ENCODE results near the gene ZNF319. TPM values are rescaled to one million over a fixed set of nuclear protein-coding genes. Genes with fewer than 3 reads are reported as not detected.

The ZNF319 gene
- polyA plus RNA-seq, 1 donor from 2014 or later = 7.0 TPM

GRCh38 chr16:57966986-57967385 lies 33.5 kb downstream of the ZNF319 start:
- Histone ChIP-seq H3K36me3 (ENCODE audit: insufficient read depth, low read length) (no peaks in the 10 kb centered on the region), H3K9me3 (ENCODE audit: low read length) (no peaks in the 10 kb centered on the region), H3F3A (ENCODE audit: insufficient read depth, low read length, poor library complexity, severe bottlenecking) (no peaks in the 10 kb centered on the region), H3K9ac (ENCODE audit: low read length) (no peak overlapping the region), H3K4me2 (ENCODE audit: low read length) (no peak overlapping the region), H4K20me1 (ENCODE audit: insufficient read depth) (no peaks in the 10 kb centered on the region), H3K27ac (ENCODE audit: low read length) (no peak overlapping the region), H3K79me2 (replicated peaks; ENCODE audit: insufficient read depth, low read length) (no peaks in the 10 kb centered on the region), H3K27me3 (ENCODE audit: insufficient read depth, low read depth, low read length) (no peaks in the 10 kb centered on the region), H3K9me2 (ENCODE audit: insufficient read depth, low read length) (no peaks in the 10 kb centered on the region), H3K4me3 (ENCODE audit: low read length) (no peak overlapping the region), H2AFZ (ENCODE audit: low read depth, low read length) (no peak overlapping the region)
- TF ChIP-seq SMC3 (conservative IDR thresholded peaks at IDR 0.05; ENCODE audit: poor library complexity) (no peak), TAF1 (IDR thresholded peaks at IDR 0.05; ENCODE audit: low read depth) (no peak), EZH2 (IDR thresholded peaks at IDR 0.05; ENCODE audit: borderline replicate concordance, insufficient read depth, low read length, poor library complexity, severe bottlenecking) (no peak), RAD21 (conservative IDR thresholded peaks at IDR 0.05) (no peak), EP300 (conservative IDR thresholded peaks at IDR 0.05; ENCODE audit: poor library complexity, severe bottlenecking) (no peak), POLR2AphosphoS5 (IDR thresholded peaks at IDR 0.05) (no peak), MXI1 (conservative IDR thresholded peaks at IDR 0.05; ENCODE audit: poor library complexity, severe bottlenecking) (no peak)
- TF ChIP-seq, protein P1, sequence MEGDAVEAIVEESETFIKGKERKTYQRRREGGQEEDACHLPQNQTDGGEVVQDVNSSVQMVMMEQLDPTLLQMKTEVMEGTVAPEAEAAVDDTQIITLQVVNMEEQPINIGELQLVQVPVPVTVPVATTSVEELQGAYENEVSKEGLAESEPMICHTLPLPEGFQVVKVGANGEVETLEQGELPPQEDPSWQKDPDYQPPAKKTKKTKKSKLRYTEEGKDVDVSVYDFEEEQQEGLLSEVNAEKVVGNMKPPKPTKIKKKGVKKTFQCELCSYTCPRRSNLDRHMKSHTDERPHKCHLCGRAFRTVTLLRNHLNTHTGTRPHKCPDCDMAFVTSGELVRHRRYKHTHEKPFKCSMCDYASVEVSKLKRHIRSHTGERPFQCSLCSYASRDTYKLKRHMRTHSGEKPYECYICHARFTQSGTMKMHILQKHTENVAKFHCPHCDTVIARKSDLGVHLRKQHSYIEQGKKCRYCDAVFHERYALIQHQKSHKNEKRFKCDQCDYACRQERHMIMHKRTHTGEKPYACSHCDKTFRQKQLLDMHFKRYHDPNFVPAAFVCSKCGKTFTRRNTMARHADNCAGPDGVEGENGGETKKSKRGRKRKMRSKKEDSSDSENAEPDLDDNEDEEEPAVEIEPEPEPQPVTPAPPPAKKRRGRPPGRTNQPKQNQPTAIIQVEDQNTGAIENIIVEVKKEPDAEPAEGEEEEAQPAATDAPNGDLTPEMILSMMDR (IDR thresholded peaks at IDR 0.05; ENCODE audit: poor library complexity, severe bottlenecking) = no peak
- TF ChIP-seq, protein P2, sequence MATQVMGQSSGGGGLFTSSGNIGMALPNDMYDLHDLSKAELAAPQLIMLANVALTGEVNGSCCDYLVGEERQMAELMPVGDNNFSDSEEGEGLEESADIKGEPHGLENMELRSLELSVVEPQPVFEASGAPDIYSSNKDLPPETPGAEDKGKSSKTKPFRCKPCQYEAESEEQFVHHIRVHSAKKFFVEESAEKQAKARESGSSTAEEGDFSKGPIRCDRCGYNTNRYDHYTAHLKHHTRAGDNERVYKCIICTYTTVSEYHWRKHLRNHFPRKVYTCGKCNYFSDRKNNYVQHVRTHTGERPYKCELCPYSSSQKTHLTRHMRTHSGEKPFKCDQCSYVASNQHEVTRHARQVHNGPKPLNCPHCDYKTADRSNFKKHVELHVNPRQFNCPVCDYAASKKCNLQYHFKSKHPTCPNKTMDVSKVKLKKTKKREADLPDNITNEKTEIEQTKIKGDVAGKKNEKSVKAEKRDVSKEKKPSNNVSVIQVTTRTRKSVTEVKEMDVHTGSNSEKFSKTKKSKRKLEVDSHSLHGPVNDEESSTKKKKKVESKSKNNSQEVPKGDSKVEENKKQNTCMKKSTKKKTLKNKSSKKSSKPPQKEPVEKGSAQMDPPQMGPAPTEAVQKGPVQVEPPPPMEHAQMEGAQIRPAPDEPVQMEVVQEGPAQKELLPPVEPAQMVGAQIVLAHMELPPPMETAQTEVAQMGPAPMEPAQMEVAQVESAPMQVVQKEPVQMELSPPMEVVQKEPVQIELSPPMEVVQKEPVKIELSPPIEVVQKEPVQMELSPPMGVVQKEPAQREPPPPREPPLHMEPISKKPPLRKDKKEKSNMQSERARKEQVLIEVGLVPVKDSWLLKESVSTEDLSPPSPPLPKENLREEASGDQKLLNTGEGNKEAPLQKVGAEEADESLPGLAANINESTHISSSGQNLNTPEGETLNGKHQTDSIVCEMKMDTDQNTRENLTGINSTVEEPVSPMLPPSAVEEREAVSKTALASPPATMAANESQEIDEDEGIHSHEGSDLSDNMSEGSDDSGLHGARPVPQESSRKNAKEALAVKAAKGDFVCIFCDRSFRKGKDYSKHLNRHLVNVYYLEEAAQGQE (IDR thresholded peaks at IDR 0.05; ENCODE audit: borderline replicate concordance) = no peak

DNA sequence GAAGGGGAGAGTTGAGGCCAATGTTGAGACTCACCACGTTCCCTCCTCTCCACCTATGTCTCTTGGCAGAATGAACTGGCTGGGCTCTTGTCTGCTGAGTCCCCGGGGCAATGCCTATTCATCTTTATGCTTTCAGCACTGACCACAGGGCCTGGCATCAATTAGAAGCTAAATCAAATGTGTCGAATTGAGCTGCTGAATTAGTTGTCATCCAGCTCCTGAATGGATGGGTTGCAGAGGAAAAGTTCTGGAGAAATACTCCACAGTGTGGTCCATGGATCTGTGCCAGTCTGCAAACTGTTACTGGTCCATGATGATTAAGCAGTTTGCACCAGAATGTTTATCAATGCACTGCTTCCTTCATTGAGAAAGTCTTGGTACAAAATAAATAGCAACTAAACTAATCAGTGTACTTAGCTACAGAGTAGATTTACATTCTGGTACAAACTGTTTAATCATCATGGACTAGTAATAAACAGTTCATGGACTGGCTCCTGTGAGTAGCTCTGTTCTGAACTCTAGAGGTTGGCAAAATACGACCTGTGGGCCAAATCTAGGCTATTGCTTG lies 34.2 kb downstream of the ZNF319 start:
- TF ChIP-seq EP300 (conservative IDR thresholded peaks at IDR 0.05; ENCODE audit: poor library complexity, severe bottlenecking) = no peak
- H3K9ac ChIP-seq (ENCODE audit: low read length) = no peak overlapping the region
- no peak overlapping the region for H3K27ac ChIP-seq (ENCODE audit: low read length)
- no peak overlapping the region for H3K4me2 ChIP-seq (ENCODE audit: low read length)
- no peak overlapping the region for H2AFZ ChIP-seq (ENCODE audit: low read depth, low read length)
- H3K9me3 ChIP-seq (ENCODE audit: low read length) = no peaks in the 10 kb centered on the region
- H3K4me3 ChIP-seq (ENCODE audit: low read length) = no peak overlapping the region
- H3K36me3 ChIP-seq (ENCODE audit: insufficient read depth, low read length) = no peaks in the 10 kb centered on the region
- H3K9me2 ChIP-seq (ENCODE audit: insufficient read depth, low read length) = no peaks in the 10 kb centered on the region
- H3F3A ChIP-seq (ENCODE audit: insufficient read depth, low read length, poor library complexity, severe bottlenecking) = no peaks in the 10 kb centered on the region
- H3K79me2 ChIP-seq (replicated peaks; ENCODE audit: insufficient read depth, low read length) = no peaks in the 10 kb centered on the region
- H3K27me3 ChIP-seq (ENCODE audit: insufficient read depth, low read depth, low read length) = no peaks in the 10 kb centered on the region
- H4K20me1 ChIP-seq (ENCODE audit: insufficient read depth) = no peaks in the 10 kb centered on the region

All from neural cell (in vitro differentiated cells).